ENCODE measurements around the gene FAM200C. TPM values are rescaled to one million over a fixed set of nuclear protein-coding genes. Genes with fewer than 3 reads are reported as not detected.

FAM200C gene
- total and polyA plus RNA-seq, 2 of the 13 experiments (the other 11 are each of a cell fraction or from before 2014, with no cell fraction given) = 3.2 to 4.7 TPM

- TF ChIP-seq XRCC5 (optimal IDR thresholded peaks at IDR 0.05; ENCODE audit: low read length) (peak; percentile 29), ZSCAN29 (CRISPR knock-in tag; conservative IDR thresholded peaks at IDR 0.05) (no peak), ZMYM4 (CRISPR knock-in tag; IDR thresholded peaks at IDR 0.05) (peak; percentile 32; the same call in 1 of the 2 replicates), NFYB (CRISPR knock-in tag; IDR thresholded peaks at IDR 0.05) (no peak), REL (CRISPR knock-in tag; conservative IDR thresholded peaks at IDR 0.05) (no peak), TARDBP (CRISPR knock-in tag; IDR thresholded peaks at IDR 0.05) (0 out of 2 replicates have a peak, but pooled peaks have one; percentile 42), PAXIP1 (CRISPR knock-in tag; conservative IDR thresholded peaks at IDR 0.05) (no peak), STAG1 (CRISPR knock-in tag; IDR thresholded peaks at IDR 0.05) (peak; percentile 82), ZNF275 (CRISPR knock-in tag; IDR thresholded peaks at IDR 0.05; ENCODE audit: borderline replicate concordance) (no peak), HNRNPK (IDR thresholded peaks at IDR 0.05; ENCODE audit: low read depth, low read length, poor library complexity, severe bottlenecking) (no peak), KDM2A (CRISPR knock-in tag; IDR thresholded peaks at IDR 0.05; ENCODE audit: borderline replicate concordance, low read depth) (peak; percentile 70; the same call in 1 of the 2 replicates), RELA (CRISPR knock-in tag; IDR thresholded peaks at IDR 0.05) (no peak), ZNF3 (CRISPR knock-in tag; IDR thresholded peaks at IDR 0.05) (no peak), ARHGAP35 (CRISPR knock-in tag; IDR thresholded peaks at IDR 0.05; ENCODE audit: borderline replicate concordance) (no peak), GZF1 (CRISPR knock-in tag; IDR thresholded peaks at IDR 0.05) (no peak), REPIN1 (CRISPR knock-in tag; IDR thresholded peaks at IDR 0.05; ENCODE audit: borderline replicate concordance, low read depth) (peak; percentile 62; the same call in 1 of the 2 replicates), SMAD1 (CRISPR knock-in tag; IDR thresholded peaks at IDR 0.05; ENCODE audit: borderline replicate concordance, low read depth) (no peak), MBD4 (IDR thresholded peaks at IDR 0.05; ENCODE audit: borderline replicate concordance, low read length) (no peak), IRF9 (CRISPR knock-in tag; IDR thresholded peaks at IDR 0.05; ENCODE audit: borderline replicate concordance) (no peak), ZNF768 (CRISPR knock-in tag; IDR thresholded peaks at IDR 0.05) (no peak), ZNF558 (CRISPR knock-in tag; IDR thresholded peaks at IDR 0.05; ENCODE audit: borderline replicate concordance) (no peak)
- TF ChIP-seq, protein P1, sequence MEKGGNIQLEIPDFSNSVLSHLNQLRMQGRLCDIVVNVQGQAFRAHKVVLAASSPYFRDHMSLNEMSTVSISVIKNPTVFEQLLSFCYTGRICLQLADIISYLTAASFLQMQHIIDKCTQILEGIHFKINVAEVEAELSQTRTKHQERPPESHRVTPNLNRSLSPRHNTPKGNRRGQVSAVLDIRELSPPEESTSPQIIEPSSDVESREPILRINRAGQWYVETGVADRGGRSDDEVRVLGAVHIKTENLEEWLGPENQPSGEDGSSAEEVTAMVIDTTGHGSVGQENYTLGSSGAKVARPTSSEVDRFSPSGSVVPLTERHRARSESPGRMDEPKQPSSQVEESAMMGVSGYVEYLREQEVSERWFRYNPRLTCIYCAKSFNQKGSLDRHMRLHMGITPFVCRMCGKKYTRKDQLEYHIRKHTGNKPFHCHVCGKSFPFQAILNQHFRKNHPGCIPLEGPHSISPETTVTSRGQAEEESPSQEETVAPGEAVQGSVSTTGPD (CRISPR knock-in tag; IDR thresholded peaks at IDR 0.05) = no peak
Measured at GRCh38 chr5:160439205-160439600, 39.3 kb upstream of the FAM200C start (continued).

Data from HepG2 (cell line).